Measurements from ENCODE around the gene DNAJC5. TPM values are rescaled to one million over a fixed set of nuclear protein-coding genes. Genes with fewer than 3 reads are reported as not detected.

Gene DNAJC5
- total RNA-seq, 2 experiments from 2014 or later: 47.3 to 48.1 TPM

DNA sequence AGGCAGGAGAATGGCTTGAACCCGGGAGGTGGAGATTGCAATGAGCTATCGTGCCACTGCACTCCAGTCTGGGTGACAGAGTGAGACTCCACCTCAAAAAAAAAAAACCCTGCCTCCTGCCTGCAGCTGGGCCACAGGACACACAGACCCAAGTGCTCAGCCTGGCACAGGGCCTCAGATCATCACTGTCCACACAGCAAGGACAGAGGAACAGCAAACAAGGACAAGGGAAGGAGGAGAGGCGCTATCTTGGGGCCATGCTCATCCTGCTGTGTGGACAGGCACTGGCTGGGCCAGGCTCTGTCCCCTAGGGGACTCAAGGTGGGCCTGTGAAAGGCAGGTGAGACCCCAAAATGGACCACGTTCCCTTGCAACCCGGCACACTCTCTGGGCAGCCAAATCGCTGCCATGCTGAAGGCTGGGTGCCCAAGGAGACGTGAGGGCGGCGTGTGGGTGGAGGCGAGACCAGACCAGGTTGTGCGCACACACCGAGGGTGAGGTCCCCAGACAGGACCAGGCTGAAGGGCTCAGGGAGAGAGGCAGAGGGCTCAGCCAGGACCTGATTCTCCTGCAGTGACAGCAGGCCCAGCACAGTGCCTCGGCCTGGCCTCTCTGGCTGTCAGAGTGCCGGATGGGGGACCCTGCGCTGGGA is 52.2 kb downstream of the DNAJC5 start:
- Mint-ChIP-seq H3K36me3 (ENCODE audit: low read depth) (peaks cover 16% of the 10 kb centered on the region), H3K9me3 (ENCODE audit: insufficient read depth) (no peaks in the 10 kb centered on the region), H3K27ac (peak overlapping the region; percentile 86), H3K4me3 (peak overlapping the region; percentile 43), H3K27me3 (ENCODE audit: low read depth) (no peaks in the 10 kb centered on the region), H3K4me1 (ENCODE audit: low read depth) (peaks cover 40% of the 10 kb centered on the region)
- ChIA-PET POLR2A (no interaction called here), CTCF (interaction anchor here (0.5 to 1.0 kb wide), 2 partner anchors 20 to 217 kb away, joined by 3 read pairs; no protein-coding TSS in a partner anchor)
- DNase-seq: no peak
- no peak for ATAC-seq

DNA sequence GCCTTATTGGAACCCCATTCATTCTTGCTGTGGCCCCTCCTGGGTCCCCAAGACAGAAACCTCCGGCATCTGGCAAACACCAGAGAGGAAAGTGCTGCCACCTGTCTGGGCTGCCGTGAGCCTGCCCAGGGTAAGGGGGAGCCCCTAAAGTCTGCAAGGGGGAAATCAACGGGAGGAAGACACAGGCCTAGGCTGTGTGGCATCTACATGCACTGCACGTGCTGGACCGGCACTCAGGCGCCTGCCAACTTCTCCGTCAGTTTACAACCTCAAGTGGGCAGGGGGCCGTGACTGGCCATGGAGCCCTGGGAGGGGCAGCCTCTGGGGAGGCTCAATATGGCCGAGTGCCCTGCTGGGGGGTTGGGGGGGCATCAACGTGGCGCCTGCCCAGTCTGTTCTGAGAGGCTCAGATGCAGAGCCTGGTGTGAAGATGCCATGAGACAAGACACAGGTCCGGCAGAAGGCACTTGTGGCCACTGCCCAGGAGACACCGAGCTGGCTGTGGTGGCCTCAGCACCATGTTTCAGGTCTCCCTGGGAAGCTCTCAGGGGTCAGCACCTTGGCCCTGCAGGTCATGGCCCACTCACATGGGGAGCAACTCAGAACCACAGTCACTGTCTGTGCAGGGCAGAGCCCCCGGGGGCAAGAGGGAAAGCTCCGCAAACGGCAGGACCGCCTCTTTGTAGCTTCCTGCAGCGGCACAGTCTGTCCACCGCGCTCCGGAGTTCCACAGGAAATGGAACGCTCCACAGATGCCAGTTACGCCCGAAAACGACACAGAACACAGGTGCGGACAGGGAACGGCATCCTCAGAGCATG is 52.9 kb downstream of the DNAJC5 start:
- DNase-seq: peak; percentile 60
- ATAC-seq: peak; percentile 38
- H3K27me3 Mint-ChIP-seq (ENCODE audit: low read depth): no peaks in the 10 kb centered on the region
- H3K4me3 Mint-ChIP-seq: peak overlapping the region; percentile 72
- ChIA-PET CTCF (interaction anchor here (0.5 to 1.0 kb wide), 2 partner anchors 20 to 218 kb away, joined by 3 read pairs; no protein-coding TSS in a partner anchor), POLR2A (no interaction called here)
- H3K4me1 Mint-ChIP-seq (ENCODE audit: low read depth): peaks cover 39% of the 10 kb centered on the region
- no peaks in the 10 kb centered on the region for H3K9me3 Mint-ChIP-seq (ENCODE audit: insufficient read depth)
- H3K36me3 Mint-ChIP-seq (ENCODE audit: low read depth): peaks cover 13% of the 10 kb centered on the region
- peak overlapping the region; percentile 86 for H3K27ac Mint-ChIP-seq

DNA sequence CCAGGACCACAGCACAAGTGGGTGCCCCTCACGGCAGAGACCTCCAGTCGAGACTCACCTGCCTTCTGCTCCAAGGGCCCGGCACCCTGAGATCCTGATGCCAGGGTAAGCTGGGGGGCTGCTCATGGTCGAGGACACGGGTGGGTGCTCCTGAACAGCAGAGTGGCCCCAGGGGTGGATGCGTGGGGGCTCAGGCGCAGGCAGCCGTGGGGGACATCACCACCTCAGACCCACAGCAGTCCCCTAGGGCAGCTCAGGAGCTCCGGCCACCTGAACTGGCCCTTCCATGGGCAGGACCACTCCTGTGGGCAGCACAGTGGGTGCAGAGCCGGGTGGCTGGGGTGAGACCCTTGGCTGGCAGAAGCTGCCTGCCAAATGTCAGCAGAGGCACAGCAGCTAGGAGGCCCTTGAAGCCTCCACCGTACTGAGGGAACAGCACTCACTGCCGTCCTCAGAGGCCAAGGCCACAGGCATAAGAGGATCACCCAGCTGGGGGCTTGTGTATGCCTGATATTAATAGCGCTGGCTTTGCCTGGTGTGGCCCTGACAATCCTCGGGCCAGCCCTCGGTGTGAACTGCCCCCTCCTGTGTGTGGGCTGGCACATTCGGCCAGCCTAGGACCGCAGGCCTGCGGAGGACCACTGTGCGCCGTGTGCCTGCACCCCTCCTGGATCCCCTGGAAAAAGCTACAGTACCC is 55.9 kb downstream of the DNAJC5 start:
- DNase-seq (no peak), ATAC-seq (no peak)
- no peaks in the 10 kb centered on the region for H3K27me3 Mint-ChIP-seq (ENCODE audit: low read depth)
- H3K9me3 Mint-ChIP-seq (ENCODE audit: insufficient read depth): no peaks in the 10 kb centered on the region
- peaks cover 10% of the 10 kb centered on the region for H3K36me3 Mint-ChIP-seq (ENCODE audit: low read depth)
- CTCF ChIA-PET: no interaction called here
- peaks cover 57% of the 10 kb centered on the region for H3K4me1 Mint-ChIP-seq (ENCODE audit: low read depth)
- POLR2A ChIA-PET: interaction anchor here (1.3 kb wide), 1 partner anchor 9 kb away, joined by 3 read pairs; no protein-coding TSS in a partner anchor
- H3K4me3 Mint-ChIP-seq: no peak overlapping the region
- H3K27ac Mint-ChIP-seq: no peak overlapping the region

DNA sequence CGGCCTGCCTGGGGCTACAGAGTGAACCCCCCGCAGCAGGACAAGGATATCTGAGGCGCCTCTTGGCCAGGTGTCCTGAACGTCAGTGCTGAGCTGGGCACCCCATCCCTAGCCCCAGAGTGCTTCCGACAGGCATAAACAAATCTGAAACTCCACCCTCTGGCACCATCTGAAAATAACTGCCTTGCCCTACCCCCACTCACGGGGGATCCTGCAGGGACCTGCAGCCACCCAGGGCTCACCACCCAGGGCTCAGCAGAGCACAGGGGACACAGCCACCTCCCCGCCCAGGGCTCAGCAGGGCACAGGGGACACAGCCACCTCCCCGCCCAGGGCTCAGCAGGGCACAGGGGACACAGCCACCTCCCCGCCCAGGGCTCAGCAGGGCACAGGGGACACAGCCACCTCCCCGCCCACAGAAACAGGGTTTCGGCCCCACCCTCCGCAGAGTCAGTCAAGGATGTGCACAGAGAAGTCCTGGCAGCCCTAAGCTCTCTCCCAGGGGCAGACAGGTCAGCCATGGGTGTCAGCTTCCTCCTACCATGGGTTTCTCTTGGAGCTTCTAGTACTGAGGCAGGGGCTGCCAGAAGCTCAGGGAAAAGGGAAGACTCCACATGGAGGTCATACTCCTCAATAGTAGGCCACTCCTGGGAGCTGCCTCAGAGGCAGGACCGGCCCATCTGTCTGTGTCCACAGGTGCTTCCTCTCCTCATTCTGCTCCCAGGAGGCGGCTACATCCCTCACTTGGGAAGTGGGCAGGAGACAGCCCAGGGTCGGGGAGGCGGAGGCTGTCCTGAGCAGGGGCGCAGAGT is 56.7 kb downstream of the DNAJC5 start:
- peaks cover 59% of the 10 kb centered on the region for H3K4me1 Mint-ChIP-seq (ENCODE audit: low read depth)
- H3K27ac Mint-ChIP-seq: no peak overlapping the region
- POLR2A ChIA-PET: interaction anchor here (1.3 kb wide), 1 partner anchor 10 kb away, joined by 3 read pairs; no protein-coding TSS in a partner anchor
- peaks cover 10% of the 10 kb centered on the region for H3K36me3 Mint-ChIP-seq (ENCODE audit: low read depth)
- no peak overlapping the region for H3K4me3 Mint-ChIP-seq
- no peaks in the 10 kb centered on the region for H3K27me3 Mint-ChIP-seq (ENCODE audit: low read depth)
- no peaks in the 10 kb centered on the region for H3K9me3 Mint-ChIP-seq (ENCODE audit: insufficient read depth)
- DNase-seq (no peak), ATAC-seq (no peak)
- CTCF ChIA-PET: no interaction called here

DNA sequence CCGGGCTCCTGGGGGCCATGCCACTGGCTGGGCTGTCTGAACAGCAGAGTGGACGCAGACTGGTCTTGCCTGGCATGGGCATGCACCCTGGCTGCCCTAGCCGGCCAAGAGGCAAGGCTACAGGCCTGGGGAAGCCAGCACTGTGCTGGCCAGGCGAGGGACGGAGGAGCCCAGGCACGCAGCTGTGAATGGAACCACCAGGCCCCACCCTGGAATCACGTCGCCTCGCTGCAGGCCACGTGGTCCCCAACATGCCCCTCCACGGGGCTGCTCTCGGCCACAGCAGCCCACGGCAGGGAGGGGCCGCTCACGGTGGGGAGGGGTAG is 57.2 kb downstream of the DNAJC5 start:
- no peak overlapping the region for H3K27ac Mint-ChIP-seq
- ATAC-seq (no peak), DNase-seq (no peak)
- H3K36me3 Mint-ChIP-seq (ENCODE audit: low read depth): peaks cover 10% of the 10 kb centered on the region
- H3K9me3 Mint-ChIP-seq (ENCODE audit: insufficient read depth): no peaks in the 10 kb centered on the region
- peaks cover 57% of the 10 kb centered on the region for H3K4me1 Mint-ChIP-seq (ENCODE audit: low read depth)
- no peaks in the 10 kb centered on the region for H3K27me3 Mint-ChIP-seq (ENCODE audit: low read depth)
- CTCF ChIA-PET: no interaction called here
- H3K4me3 Mint-ChIP-seq: no peak overlapping the region
- POLR2A ChIA-PET: interaction anchor here (1.3 kb wide), 1 partner anchor 10 kb away, joined by 3 read pairs; no protein-coding TSS in a partner anchor

DNA sequence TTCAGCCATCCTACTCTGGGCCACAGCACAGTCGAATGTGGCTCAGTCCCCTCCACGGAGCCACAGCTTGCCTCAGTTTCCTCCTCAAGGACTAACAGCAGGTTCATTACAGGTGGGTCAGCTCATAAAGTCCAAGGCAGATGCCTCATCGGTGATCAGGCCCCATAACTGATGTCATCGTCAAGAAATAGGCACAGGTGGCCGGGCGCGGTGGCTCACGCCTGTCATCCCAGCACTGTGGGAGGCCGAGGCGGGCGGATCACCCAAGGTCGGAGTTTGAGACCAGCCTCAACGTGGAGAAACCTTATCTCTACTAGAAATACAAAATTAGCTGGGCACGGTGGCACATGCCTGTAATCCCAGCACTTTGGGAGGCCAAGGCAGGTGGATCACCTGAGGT is 57.8 kb downstream of the DNAJC5 start:
- ATAC-seq: no peak
- CTCF ChIA-PET: no interaction called here
- no peak overlapping the region for H3K4me3 Mint-ChIP-seq
- peaks cover 57% of the 10 kb centered on the region for H3K4me1 Mint-ChIP-seq (ENCODE audit: low read depth)
- no peak overlapping the region for H3K27ac Mint-ChIP-seq
- no peaks in the 10 kb centered on the region for H3K27me3 Mint-ChIP-seq (ENCODE audit: low read depth)
- POLR2A ChIA-PET: no interaction called here
- peaks cover 10% of the 10 kb centered on the region for H3K36me3 Mint-ChIP-seq (ENCODE audit: low read depth)
- H3K9me3 Mint-ChIP-seq (ENCODE audit: insufficient read depth): no peaks in the 10 kb centered on the region
- DNase-seq: no peak

DNA sequence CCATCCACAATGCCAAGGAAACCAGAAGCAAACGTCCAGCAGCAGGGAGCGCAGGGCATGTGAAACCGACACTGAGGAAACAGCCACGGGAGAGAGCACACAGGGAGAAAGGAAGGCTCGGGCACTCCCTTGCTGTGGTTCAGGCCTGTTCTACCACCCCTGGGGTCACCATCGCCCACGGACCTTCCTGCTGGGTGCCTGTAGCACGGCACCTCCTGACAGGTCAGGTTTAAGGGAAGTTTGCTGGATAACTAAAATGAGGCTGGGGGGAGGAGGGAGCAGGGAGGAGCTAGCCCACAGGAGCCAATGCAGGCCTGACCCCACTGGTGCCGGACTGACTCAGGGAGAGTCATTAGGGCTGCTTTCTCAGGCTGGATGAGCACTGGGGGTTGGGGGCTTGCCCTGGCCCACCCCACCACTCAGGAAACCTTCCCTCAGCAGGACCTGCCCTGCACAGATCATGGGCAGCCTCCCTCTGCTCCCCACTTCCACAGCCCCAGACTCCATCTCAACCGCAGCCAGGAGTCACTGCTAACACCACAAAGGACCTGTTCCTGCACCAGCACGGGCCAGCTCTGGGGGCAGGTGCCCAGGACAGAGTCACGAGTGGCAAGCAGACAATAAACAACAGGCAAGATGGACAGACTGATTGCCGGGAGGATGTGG is 59.0 kb downstream of the DNAJC5 start:
- ChIA-PET CTCF (no interaction called here), POLR2A (no interaction called here)
- Mint-ChIP-seq H3K4me1 (ENCODE audit: low read depth) (peaks cover 53% of the 10 kb centered on the region), H3K9me3 (ENCODE audit: insufficient read depth) (no peaks in the 10 kb centered on the region), H3K27me3 (ENCODE audit: low read depth) (no peaks in the 10 kb centered on the region), H3K27ac (peak overlapping the region; percentile 61), H3K4me3 (peak overlapping the region; percentile 83), H3K36me3 (ENCODE audit: low read depth) (peaks cover 8% of the 10 kb centered on the region)
- no peak for DNase-seq
- ATAC-seq: no peak

DNA sequence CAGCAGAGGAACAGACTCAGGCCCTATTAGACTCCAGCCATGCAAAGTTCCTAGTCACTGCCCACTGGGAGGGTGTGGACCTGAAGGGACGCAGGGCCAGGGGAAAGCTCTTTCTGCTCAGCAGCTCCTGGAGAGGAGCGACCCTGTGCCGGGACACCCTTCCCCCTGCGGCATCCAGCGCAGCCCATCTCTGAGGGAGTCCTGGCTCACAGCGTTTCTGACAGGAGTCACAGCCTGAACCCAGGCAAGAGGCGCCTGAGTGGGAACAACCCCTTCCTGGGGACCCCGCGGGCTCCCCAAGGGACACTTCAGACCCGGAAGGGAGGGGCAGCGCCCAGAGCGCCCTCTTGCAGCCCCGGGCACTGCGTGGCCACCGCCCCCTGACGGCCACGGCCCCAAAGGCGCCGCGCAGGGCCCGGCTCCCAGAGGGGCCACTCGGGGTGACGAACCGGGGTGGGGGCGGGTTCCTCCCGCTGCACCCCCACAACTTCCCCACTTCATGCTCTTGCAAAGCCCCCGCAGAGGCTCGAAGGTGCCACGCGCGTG is 60.4 kb downstream of the DNAJC5 start:
- Mint-ChIP-seq H3K9me3 (ENCODE audit: insufficient read depth) (no peaks in the 10 kb centered on the region), H3K4me1 (ENCODE audit: low read depth) (peaks cover 41% of the 10 kb centered on the region), H3K4me3 (peak overlapping the region; percentile 83), H3K27ac (peak overlapping the region; percentile 78), H3K27me3 (ENCODE audit: low read depth) (no peaks in the 10 kb centered on the region), H3K36me3 (ENCODE audit: low read depth) (peaks cover 8% of the 10 kb centered on the region)
- ChIA-PET CTCF (interaction anchor here (0.6 to 1.9 kb wide), 4 partner anchors 25 to 867 kb away, joined by 3 to 13 read pairs (median 4); partner anchors contain the start of gene PRPF6), POLR2A (interaction anchor here (1.2 kb wide), 1 partner anchor 12 kb away, joined by 5 read pairs; no protein-coding TSS in a partner anchor)
- ATAC-seq: peak; percentile 31
- DNase-seq: no peak

DNA sequence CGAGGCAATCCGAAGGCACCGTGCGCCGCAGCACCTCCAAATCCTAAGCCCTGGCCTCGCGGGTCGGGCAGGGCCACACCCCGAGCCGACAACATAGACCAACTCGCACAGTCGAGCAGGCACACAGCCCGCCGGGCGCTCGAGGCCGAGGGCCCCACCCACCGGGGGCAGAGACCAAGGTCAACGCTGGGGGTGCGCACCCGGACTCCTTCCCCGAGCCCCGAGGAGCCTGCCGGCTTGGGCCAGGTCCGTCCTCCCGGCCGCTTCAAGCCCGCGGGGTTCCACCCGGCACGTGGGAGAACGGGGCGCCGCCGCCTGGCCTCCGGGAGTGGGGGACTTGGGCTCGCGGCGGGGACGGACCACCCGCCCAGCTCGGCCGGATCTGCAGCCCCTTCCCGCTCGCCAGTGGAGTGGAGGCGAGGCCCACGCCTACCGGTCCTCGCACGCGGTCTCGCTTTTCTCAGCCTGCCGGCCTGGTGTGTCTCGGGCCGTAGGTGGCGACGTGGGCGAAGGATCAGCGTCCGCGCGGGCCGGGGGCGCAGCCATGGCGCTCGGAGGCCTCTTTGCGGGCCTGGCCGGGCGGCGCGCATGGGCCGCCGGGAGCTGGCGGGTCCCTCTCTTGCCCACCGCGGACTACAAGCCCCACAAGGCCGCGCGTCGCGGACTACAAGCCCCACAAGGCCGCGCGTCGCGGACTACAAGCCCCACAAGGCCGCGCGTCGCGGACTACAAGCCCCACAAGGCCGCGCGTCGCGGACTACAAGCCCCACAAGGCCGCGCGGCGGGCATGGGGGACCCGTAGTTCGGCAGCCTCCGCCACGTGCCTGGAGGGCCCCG is 61.1 kb downstream of the DNAJC5 start, which contains the start of gene UCKL1:
Gene UCKL1 (minus strand): TSS at position 590 of the 837 bp plus-strand sequence. CDS start 44 bp downstream, at position 546.
- peak within 1 kb of the TSS; percentile 87 for H3K27ac Mint-ChIP-seq
- no peaks in the 10 kb centered on the region for H3K9me3 Mint-ChIP-seq (ENCODE audit: insufficient read depth)
- DNase-seq (peak; percentile 92), ATAC-seq (peak; percentile 80)
- peaks cover 39% of the 10 kb centered on the region for H3K4me1 Mint-ChIP-seq (ENCODE audit: low read depth)
- H3K4me3 Mint-ChIP-seq: peak within 1 kb of the TSS; percentile 83
- no peaks in the 10 kb centered on the region for H3K27me3 Mint-ChIP-seq (ENCODE audit: low read depth)
- CTCF ChIA-PET: interaction anchor here (0.6 to 1.9 kb wide), 5 partner anchors 17 to 868 kb away, joined by 3 to 13 read pairs (median 6); partner anchors contain the start of genes PRPF6 and SAMD10
- POLR2A ChIA-PET: interaction anchor here (0.6 to 1.2 kb wide), 9 partner anchors 12 to 418 kb away, joined by 3 to 5 read pairs (median 4); partner anchors contain the start of genes PRPF6 and SAMD10
- peaks cover 8% of the 10 kb centered on the region for H3K36me3 Mint-ChIP-seq (ENCODE audit: low read depth)

DNA sequence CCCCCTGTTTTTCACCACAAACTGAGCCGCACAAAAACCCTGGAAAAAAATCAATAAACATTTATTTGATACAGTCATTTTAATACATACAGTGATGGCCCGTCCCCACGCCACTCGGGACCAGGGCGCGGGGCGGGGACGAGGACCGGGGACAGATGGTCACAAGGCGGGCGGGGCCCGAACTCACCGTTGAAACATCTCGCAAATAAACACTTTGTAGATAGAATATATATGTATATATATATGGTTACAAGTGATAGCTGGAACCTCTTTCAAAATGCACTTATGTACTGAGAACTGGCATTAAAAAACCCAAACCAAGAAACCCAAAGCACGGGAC is 61.7 kb downstream of the DNAJC5 start:
- ChIA-PET POLR2A (interaction anchor here (0.6 to 1.2 kb wide), 9 partner anchors 12 to 419 kb away, joined by 3 to 5 read pairs (median 4); partner anchors contain the start of genes PRPF6 and SAMD10), CTCF (interaction anchor here (1.0 to 1.9 kb wide), 4 partner anchors 17 to 82 kb away, joined by 3 to 13 read pairs (median 7); partner anchors contain the start of genes PRPF6 and SAMD10)
- Mint-ChIP-seq H3K4me3 (peak overlapping the region; percentile 78), H3K36me3 (ENCODE audit: low read depth) (peaks cover 11% of the 10 kb centered on the region), H3K9me3 (ENCODE audit: insufficient read depth) (no peaks in the 10 kb centered on the region), H3K27me3 (ENCODE audit: low read depth) (no peaks in the 10 kb centered on the region), H3K27ac (peak overlapping the region; percentile 86), H3K4me1 (ENCODE audit: low read depth) (peaks cover 39% of the 10 kb centered on the region)
- ATAC-seq (peak; percentile 40), DNase-seq (no peak)
